GM13976 (cell line): ENCODE data around the gene UBLCP1.

ENCODE experiments used
- DNase-seq: peaks from one replicate; pipeline ENCODE4 v3.0.0; 2012; ENCODE audit warnings: low spot score
- in situ Hi-C: fragments of 300-500 bp; cut with MboI; formaldehyde crosslinking; loops from one replicate; pipeline ENCODE4 v1.12.0; 2022; ENCODE audit warnings: low sequenced_read_pairs, mixed read lengths, inconsistent platforms; ENCODE audit not compliant: unreplicated experiment
- TF ChIP-seq, protein P1 (sequence below): IDR thresholded peaks from 2 replicates; pipeline ENCODE4 v1.5.1; 2012; ENCODE audit warnings: borderline replicate concordance, mild to moderate bottlenecking; ENCODE audit not compliant: insufficient read depth; ENCODE audit errors: extremely low read depth, missing control alignments, control extremely low read depth

UBLCP1 gene, protein sequence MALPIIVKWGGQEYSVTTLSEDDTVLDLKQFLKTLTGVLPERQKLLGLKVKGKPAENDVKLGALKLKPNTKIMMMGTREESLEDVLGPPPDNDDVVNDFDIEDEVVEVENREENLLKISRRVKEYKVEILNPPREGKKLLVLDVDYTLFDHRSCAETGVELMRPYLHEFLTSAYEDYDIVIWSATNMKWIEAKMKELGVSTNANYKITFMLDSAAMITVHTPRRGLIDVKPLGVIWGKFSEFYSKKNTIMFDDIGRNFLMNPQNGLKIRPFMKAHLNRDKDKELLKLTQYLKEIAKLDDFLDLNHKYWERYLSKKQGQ

GRCh38 chr5:159262859-159263568, at the start of gene UBLCP1:
Gene UBLCP1 (plus strand): TSS chr5:159263290. CDS start chr5:159268916, 5,626 bp downstream.
- TF ChIP-seq, protein P1, sequence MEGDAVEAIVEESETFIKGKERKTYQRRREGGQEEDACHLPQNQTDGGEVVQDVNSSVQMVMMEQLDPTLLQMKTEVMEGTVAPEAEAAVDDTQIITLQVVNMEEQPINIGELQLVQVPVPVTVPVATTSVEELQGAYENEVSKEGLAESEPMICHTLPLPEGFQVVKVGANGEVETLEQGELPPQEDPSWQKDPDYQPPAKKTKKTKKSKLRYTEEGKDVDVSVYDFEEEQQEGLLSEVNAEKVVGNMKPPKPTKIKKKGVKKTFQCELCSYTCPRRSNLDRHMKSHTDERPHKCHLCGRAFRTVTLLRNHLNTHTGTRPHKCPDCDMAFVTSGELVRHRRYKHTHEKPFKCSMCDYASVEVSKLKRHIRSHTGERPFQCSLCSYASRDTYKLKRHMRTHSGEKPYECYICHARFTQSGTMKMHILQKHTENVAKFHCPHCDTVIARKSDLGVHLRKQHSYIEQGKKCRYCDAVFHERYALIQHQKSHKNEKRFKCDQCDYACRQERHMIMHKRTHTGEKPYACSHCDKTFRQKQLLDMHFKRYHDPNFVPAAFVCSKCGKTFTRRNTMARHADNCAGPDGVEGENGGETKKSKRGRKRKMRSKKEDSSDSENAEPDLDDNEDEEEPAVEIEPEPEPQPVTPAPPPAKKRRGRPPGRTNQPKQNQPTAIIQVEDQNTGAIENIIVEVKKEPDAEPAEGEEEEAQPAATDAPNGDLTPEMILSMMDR, result no peak
- in situ Hi-C loops, result no loop called here
- peak; percentile 92 for DNase-seq

- TF ChIP-seq, protein P1, result no peak
- in situ Hi-C loops, result no loop called here
- DNase-seq, result no peak
Observed at GRCh38 chr5:159214486-159215271, 48.4 kb upstream of the UBLCP1 start.

DNA sequence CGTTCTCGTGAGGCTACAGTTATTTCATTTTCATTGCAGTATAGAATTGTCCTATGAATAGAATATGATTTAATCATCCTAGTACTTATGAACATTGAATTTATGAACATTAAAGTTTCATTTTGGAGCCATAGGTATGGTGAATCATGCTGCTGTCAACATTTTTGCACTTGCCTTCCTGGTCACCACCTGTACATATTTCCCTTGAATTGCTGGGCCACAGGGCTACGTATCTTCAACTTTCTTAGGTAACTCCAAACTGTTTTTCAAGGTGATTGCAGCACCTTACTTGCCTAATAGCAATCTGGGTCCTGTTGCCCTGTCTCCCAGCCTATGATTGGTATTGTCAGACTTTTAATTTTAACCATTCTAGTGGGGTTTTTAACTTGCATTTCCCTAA, 47.2 kb upstream of the UBLCP1 start:
- DNase-seq, result no peak
- in situ Hi-C loops, result no loop called here
- TF ChIP-seq, protein P1, result no peak

DNA sequence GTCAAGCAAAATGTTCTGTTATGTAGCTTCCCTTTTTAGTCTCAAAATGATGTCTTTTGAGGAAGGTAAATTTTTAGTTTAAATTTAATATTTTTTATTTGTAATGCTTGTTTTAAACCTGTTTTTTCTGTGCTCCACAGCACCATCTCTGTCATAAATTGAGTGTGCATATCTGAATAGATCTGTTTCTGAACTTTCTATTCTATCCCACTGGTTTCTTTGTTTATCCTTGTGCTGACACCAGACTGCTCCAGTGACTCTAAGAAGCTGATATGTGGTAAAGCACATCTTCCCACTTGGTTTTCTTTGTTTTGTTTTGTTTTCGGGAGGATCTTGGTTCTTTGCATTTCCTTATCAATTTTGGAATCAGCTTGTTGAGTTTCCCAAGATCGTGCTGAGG, 46.6 kb upstream of the UBLCP1 start:
- in situ Hi-C loops, result no loop called here
- DNase-seq, result no peak
- TF ChIP-seq, protein P1, result no peak

GRCh38 chr5:159217236-159217635, 45.9 kb upstream of the UBLCP1 start:
- DNase-seq, result no peak
- in situ Hi-C loops, result no loop called here
- TF ChIP-seq, protein P1, result no peak

DNA sequence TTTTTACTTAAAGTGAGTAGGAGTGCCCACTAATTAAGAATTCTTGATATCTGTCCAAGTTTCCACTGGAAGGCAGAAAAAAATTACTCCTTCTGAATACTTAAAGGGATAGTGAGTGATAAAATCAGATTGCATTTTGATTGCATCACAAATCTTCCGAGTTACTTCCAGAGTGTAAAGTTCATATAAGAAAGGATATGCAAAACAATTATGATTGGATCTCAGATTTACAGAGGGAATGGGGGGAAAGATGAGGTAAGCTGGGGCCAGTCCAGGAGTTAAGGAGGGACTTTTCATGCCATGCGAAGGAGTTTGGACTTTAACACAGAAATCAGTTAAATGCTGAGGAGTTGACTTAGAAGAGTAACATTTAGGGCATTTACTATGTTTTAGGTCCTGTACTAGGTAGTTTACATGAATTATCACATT, 44.5 kb upstream of the UBLCP1 start:
- TF ChIP-seq, protein P1, result no peak
- in situ Hi-C loops, result no loop called here
- DNase-seq, result no peak
